ENCODE data around the gene SYNDIG1L.

SYNDIG1L gene

DNA sequence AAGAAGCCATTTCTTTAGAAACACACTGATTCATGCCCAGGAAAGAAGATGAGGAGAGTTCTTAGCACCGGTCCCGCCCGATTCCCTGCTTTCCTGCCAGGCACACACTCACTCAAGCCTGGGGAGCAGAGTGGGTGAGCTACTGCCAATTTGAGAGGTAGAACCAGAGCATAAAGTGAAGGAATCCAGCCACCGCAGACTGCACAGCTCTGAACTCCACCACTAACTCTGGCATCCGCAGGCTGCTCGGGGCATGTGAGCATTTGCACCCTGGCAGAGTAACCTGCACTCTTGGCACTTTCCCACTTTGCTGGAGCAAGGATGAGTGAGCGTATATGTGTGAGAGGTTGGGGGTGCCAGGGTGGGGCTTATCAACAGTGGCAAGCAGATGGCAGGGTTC lies 4.0 kb upstream of the SYNDIG1L start:
- DNase-seq (ENCODE audit: low read depth, low spot score) = no peak

DNA sequence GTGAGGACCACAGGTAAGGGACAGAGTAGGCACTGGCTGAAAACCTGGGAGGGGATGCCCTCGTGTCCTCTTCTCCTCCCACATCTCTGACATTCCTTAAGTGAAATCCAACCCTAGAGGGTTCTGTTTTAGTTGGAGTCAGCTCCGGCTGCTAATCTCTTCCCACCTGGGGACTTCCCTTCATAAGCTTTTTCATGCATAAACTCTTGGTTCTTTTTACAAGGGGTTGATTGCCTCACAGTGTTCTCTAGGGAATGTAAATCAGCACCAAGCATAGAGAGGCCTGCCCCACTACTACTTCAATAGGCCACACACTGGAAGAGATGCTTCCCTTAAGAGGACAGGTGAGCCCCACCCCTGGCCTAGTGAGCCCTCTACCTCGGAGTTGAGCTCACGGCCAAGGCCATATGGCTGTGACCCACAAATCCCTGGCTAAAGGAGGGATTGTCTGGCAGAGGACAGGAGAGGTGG lies 3.2 kb upstream of the SYNDIG1L start:
- no peak for DNase-seq (ENCODE audit: low read depth, low spot score)

DNA sequence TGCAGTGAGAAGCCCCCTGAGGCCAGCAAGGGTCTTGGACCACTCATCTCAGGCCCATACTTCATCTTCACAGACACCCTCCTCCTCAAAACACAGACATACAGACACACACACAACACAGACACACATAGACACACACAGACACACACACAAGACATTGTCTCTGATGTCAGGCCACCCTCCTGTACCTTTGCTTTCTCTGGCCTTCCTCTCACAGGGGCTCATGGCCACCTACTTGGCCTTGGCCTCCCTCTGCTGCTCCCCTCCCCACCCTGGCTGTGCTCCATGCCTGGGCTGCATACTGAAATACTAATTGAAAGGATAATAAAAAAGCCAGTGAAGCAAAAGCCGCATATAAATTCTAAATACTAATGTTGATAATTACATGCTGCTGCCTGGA lies 1.6 kb upstream of the SYNDIG1L start:
- DNase-seq (ENCODE audit: low read depth, low spot score) = no peak

DNA sequence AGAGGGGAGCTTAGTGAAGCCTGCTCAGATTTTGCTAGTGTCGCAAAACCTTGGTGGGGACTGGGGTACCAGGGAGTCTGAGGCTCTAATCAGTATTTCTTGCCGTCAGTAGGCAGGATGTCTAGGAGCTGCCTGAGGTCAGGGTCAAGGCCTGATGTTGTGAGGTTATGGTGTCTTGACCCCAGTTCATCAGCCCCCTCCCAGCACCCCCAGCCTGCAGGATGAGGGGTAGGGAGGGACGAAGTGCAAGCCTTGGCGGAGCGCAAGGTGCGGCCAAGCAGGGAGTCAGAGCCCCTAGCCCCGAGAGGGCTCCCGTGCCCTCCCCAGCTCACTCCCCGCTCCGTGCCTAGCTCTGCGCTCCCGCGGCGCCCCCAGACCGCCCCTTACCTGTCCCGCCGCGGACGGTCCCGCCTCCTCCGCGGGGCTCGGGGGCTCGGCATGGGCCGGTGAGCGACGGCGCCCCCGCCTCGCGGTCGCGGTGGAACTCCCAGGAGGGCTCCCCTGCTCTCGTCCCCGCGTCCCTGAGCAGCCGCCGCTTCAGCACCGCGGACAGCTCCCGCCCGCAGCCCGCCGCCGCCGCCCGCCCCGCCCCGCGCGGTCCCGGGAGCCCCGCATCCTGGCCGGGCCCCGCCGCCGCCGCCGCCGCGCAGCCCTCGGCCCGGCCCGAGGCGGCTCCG lies 347 bp downstream of the SYNDIG1L start:
- DNase-seq (ENCODE audit: low read depth, low spot score) = peak; percentile 73

DNA sequence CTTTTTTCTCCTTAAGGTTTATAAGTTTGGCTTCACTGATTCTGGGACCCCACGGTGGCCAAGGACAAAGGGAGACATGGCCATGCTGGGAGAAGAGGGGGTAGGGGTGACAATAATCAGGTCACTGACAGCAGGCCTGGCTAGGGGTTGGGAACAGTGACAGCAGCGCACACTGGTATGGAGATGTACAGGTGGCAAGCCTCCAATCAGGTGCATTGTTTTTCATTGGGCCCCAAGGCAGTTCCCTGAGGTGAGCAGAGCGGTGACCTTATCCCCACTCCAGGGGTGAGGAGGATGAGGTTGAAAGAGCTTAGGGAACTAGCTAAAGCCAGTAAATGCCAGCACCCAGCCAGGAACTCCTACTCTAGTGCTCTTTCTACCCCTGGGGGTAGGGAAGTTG lies 1.4 kb downstream of the SYNDIG1L start:
- DNase-seq (ENCODE audit: low read depth, low spot score) = no peak

DNA sequence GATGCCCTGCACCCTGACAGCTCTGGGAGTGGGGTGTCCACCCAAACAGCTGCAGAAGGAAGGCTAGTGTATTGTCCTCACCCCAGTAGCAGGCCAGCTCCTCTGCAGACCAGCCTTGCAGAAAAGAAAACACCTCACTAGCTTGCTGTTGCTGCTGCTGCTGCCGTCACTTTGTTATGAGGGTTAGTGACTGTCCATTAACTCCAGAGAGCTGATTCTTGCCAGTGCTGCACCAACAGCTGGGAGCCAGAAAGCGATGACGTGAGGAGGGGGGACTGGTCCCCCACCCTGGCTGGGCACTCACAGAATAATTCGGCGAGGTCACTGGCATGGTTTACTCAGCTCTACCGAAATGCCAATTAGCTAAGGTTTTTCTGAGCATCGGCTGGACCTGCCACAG lies 2.8 kb downstream of the SYNDIG1L start:
- no peak for DNase-seq (ENCODE audit: low read depth, low spot score)

DNA sequence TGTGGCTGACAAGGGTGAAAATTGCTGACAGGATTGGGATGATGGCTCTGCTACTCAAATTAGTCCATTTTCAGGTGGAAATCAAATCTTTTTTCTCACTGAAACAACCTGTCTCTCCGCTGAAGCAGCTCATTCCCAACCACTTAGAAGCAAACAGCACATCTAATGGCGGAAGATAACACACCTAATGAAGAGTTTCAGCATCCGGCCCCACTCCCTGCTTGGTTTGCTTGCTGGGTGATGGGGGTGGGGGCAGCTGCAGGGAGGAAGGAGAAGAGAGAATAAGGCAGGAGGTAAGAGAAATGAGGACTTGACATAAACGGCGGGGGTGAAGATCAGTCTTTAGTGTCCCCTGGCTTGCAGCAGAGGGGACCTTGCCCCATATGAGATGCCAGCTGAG lies 4.0 kb downstream of the SYNDIG1L start:
- no peak for DNase-seq (ENCODE audit: low read depth, low spot score)

DNA sequence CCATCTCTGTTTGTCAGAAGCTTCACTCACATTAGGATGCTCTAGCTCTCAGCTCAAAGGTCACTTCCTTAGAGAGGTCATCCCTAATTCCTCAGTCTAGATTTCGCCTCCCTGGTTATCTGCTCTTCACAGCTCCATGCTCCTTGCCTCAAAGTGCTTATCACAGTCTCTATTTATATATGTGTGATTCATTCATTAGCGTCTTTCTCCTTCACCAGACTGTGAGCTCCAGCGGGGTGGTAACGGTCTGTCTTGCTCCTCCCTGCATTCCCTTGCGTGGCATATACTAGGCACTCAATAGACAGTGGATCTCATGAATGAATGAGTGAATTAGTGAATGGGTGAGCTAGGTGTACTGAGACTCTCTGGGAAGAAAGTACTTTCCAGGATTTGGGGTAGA lies 6.9 kb downstream of the SYNDIG1L start:
- DNase-seq (ENCODE audit: low read depth, low spot score) = no peak

DNA sequence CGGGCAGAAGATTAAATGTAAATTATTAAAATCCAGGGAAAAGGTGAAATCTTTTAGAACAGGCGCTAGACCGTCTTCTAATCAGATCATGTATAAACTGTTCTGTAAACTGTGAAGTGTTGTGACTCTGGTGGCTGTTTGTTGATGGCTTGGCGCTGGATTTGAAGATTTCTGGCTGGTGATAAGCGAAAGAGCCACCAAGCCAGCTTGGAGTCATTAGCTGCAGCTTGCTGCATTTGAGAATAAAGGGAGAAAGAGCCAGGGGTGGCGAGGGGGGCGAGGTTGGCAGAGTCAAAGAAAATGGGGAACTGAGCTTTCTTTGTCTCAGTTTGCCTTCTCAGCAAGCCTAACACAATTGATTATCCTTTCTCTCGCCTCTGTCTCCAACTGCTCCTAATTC lies 8.0 kb downstream of the SYNDIG1L start:
- no peak for DNase-seq (ENCODE audit: low read depth, low spot score)

DNA sequence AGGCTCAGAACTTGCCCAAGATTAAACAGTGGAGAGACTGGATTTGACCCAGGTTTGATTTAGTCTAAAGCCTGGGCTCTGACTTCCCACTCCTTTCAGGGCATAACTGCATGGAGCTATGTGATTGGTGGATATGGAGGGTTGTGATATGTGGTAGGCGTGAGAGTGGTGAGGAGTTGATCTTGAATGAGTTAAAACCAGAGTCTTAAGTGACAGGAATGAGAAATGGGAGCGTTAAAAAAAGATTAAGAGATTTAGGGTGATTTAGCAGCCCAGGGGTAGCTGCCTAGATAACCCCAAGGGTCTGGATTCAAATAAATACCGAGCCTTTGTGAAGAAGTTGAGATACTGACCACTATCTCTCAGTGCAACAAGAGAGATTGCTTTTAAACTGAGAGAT lies 8.4 kb downstream of the SYNDIG1L start:
- no peak for DNase-seq (ENCODE audit: low read depth, low spot score)

DNA sequence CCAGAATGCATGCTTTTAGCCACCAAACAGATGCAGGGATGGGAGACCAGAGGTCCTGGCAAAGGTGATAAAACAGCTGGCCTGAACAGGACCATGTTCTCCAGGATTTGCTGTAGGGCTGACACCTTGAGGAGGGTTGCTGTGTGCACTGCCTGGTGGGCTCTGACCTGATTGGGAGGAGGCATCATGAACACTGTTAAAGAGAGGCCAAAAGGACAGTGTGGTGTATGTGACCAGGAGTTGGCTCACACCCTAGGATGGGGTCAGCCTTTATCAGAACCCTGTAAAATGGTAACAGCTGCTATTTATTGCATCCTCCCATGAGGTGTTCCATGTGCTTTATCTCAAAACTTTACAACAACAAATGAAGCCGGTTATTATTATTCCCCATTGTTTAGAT lies 8.8 kb downstream of the SYNDIG1L start:
- DNase-seq (ENCODE audit: low read depth, low spot score) = no peak

DNA sequence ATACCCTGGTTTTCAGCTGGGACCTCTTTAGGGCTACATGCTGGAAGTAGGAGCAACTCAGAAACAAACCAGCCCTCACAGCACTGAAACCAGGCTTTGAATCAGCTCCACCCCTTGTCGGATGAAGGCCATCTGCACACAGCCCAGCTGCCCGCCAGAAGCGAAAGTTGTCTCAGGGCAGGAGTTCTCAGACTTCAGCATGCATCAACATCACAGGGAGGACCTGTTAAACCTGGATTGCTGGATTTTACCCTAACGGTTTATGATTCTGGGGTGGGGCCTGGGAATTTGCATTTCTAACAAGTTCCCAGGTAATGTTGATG lies 10.9 kb downstream of the SYNDIG1L start:
- DNase-seq (ENCODE audit: low read depth, low spot score) = no peak

DNA sequence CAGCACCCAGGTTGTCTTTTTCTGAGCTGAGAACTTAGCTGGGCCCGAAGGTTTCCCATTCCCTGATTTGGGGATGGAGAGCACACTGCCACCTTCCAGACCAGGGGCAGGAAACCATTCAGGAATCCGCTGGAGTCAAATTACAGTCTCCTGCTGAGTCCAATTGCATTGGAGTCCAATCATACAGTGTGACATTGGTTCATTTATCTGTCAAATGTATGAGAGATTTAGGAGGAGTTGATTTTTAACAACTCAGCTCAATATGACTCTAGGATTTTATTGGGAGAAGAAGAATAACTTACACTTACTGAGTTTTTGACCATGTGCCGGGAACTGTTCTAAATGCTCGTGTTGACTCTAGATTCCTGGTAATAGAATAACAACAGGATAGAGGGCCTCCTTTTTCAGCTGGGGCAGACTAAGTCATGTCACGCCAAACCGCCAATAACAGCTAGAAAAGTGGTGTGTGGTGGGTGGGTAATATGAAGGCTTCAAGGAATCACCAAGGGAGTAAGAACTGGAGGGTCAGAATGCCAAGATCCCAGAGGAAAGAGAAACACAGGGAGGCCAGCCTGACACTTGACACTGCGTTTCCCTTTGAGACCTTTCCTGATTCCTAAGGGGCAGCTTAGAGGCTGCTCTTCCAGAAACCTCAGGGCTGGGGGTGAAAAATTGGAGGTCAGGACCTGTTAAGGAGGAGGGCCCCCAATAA lies 11.5 kb downstream of the SYNDIG1L start:
- DNase-seq (ENCODE audit: low read depth, low spot score) = peak; percentile 28

DNA sequence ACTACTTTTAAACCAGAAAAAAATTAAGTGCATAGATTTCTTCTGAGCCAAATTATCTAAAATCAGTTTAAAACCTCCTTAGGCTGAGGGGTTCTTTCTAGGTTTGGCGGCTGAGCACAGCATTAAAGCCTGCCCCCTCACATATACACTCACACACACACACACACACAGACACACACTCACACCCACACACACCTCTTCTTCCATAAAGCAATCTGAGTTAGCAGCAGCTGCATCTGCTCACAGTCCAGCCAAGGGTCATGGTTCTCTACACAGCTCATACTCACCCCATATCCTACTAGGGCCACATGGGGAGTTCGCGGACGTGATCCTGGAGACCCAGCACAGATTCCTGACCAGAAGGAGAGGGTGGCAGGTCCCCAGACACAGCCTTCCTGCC lies 12.4 kb downstream of the SYNDIG1L start:
- no peak for DNase-seq (ENCODE audit: low read depth, low spot score)

DNA sequence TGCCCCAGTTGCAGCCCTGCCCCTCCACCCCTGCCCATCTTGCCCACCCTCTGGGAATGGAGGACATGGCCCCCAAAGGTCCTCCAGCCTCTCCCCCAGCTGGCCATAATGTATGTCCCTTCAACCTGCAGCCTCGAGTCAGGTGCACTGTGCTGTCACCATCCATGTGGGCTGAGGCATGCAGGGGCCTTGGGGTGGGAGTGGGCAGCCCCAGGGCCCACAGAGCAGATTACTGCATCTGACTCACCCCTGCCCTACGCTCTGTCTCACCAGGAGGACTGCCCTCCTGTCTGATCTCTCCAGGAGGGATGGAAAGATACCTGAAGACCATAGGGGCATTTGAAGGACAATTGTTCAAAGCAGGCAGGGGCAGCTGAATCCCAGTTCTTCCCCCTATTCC lies 13.3 kb downstream of the SYNDIG1L start:
- no peak for DNase-seq (ENCODE audit: low read depth, low spot score)

DNA sequence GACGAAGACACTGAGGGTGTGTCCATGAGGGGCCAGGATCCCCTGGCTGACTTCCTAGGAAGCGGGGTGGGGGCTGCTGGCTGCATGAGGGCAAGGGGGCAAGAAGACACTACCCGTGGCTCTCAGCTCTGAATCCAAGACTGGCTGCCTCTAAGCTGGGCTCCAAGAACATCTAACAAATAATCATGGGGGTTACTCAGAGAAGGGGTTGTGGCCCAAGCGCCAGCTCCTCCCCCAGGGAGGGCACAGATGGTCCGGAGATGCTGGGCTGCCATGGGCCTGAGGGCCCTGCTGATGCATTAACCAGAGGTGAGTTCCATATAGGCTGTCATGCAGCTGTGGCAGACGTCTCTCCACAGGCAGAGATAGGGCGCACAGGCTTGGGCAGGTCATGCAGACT lies 14.3 kb downstream of the SYNDIG1L start:
- no peak for DNase-seq (ENCODE audit: low read depth, low spot score)

DNA sequence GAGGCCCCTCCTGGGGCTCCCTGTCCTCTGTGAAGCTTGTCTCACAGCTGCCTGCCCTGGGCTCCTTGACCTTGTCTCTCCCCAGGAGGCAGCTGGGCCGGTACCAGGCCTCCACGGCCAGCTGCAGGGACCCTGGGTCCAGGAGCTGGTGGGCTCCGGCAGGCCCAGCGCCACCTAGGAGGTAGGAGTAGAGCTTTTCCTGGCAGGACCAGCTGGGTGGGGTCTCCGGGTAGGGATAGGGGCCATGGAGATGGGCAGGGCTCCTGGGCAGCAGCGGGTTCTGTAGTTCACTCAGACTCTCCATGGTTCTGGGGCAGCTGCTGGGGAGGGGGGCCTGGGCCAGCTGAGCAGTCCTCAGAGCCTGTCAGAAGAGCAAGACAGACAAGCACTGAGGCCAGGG lies 16.6 kb downstream of the SYNDIG1L start:
- no peak for DNase-seq (ENCODE audit: low read depth, low spot score)

DNA sequence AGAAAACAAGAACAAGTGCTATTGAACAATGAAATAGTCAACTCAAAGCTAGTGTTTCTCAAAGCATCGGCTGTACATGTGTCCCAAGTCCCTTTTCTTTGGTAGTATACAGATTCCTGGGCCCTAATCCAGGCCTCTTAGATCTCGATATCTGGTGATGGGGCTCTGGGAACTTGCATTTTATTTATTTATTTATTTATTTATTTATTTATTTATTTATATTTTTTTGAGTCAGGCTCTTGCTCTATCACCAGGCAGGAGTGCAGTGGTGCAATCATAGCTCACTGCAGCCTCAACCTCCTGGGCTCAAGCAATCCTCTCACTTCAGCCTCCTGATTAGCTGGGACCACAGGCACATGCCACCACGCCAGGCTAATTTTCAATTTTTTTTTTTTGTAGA lies 17.1 kb downstream of the SYNDIG1L start:
- no peak for DNase-seq (ENCODE audit: low read depth, low spot score)

DNA sequence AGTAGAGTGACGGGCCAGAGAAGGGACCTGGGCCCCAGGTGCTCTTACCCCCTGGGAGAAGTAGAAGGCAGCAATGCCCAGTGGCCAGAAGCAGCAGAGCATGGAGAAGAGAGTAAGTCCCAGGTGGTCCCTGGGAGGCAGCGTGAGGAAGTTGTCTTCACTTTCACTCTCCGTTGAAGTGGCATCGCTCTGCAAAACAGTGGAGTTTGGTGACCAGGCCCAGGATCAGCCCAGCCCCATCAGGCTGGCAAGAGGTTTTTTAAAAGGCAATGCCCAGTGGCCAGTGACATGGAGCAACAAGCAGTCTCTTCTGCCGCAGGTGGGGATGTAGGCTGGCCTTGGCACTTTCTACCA lies 18.2 kb downstream of the SYNDIG1L start:
- DNase-seq (ENCODE audit: low read depth, low spot score) = no peak

DNA sequence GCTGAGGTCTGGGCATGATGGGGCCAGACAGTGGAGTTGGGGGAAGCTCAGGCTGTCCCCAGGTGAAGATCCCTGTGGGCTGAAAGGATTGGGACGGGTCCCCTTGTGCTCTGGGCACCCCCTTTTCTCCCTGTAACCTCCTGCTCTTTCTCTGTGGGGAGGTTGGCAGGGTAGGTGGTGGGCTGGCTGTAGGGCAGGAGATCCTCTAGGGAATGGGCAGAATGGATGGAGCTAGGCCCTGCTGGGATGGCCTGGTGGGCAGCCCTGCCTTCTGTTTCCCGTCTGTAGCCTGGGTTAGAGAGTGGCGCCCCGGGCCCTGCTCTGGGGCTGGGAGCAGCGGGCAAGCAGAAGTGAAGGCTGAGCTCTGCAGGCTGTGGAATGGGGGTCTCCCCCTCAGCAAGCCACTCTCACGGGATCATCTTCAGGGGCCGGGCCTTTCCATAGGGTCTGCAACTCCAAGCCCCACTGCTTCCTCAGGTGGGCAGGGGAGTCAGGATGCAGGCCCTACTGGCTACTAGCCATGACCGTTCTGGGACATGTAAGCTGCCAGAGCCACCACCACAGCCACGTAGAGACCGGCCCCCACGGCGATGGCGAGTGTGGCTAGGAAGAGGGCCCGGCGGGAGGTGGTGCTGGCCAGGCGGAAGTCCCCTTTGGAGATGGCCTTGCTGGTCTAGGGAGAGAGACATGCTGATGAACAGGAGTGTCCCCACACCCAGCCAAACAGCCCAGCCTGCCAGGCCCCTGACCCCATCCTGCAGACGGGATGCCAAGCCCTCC lies 18.8 kb downstream of the SYNDIG1L start:
- no peak for DNase-seq (ENCODE audit: low read depth, low spot score)

DNA sequence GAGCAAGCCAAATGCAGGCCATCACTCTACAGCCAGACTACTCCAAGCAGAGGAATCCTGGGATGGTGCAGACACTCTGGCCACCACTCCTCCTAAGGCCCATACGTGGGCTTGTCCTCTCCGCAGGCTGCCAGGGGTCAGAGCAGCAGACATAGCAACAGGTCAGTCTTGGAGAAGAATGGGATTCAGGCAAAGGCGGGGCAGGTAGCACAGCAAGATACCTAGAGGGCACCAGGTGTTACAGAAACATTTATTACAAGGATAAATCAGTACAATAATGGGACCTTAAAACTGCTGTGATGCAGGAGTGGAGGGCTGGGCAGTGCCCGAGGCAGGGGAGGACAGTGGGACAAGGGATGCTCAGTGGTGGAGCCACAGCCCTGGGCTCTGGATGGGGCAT lies 20.3 kb downstream of the SYNDIG1L start:
- no peak for DNase-seq (ENCODE audit: low read depth, low spot score)

DNA sequence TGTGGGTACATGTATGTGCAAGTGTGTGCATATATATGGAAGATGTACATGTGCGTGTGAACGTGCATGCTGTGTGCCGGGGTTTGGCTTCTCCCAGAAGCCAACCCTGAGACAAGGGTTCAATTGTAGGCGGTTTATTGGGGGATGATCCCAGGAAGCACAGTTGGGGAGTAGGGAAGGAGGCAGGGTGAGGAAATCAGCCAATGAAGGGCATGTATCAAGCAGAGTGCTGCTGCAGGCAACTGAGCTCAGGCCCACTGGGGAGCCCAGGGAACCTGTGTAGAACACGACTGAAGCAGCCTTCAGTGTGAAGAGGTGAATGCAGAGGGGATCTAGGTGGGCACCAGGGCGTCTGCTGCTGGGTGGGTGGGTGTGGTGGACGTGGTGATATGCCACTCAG lies 21.6 kb downstream of the SYNDIG1L start:
- no peak for DNase-seq (ENCODE audit: low read depth, low spot score)

All from astrocyte of the hippocampus (primary cell).